ENCODE data around the gene LIPF.
"Not testable (repeated sequence)": the region's sequence is repeated elsewhere in the genome, so short reads cannot be mapped to it uniquely, and the experiment has no call there.

LIPF gene, protein sequence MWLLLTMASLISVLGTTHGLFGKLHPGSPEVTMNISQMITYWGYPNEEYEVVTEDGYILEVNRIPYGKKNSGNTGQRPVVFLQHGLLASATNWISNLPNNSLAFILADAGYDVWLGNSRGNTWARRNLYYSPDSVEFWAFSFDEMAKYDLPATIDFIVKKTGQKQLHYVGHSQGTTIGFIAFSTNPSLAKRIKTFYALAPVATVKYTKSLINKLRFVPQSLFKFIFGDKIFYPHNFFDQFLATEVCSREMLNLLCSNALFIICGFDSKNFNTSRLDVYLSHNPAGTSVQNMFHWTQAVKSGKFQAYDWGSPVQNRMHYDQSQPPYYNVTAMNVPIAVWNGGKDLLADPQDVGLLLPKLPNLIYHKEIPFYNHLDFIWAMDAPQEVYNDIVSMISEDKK

DNA sequence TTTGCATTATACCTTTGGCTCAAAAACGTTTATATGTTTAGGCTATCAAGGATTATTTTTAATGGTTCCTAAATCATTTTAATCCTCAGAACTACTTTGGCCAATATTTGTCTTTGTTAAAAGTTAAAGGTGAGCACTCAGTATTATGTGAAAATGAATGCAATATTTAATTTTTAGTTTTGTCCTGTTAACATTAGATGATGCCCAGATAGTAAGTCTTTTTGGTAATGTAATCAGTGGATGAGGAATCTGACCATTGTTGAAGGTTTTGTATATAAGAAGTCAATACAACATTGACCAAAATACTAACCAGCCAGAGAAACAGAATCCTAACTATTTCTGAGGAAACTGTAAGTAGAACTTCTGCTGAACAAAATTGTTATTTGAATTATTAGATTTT lies at the start of gene LIPF:
LIPF (plus strand) TSS at position 301 of the 400 bp plus-strand sequence. CDS start 2,856 bp downstream, outside the sequence.
- DNase-seq (ENCODE audit: low spot score): no peak

DNA sequence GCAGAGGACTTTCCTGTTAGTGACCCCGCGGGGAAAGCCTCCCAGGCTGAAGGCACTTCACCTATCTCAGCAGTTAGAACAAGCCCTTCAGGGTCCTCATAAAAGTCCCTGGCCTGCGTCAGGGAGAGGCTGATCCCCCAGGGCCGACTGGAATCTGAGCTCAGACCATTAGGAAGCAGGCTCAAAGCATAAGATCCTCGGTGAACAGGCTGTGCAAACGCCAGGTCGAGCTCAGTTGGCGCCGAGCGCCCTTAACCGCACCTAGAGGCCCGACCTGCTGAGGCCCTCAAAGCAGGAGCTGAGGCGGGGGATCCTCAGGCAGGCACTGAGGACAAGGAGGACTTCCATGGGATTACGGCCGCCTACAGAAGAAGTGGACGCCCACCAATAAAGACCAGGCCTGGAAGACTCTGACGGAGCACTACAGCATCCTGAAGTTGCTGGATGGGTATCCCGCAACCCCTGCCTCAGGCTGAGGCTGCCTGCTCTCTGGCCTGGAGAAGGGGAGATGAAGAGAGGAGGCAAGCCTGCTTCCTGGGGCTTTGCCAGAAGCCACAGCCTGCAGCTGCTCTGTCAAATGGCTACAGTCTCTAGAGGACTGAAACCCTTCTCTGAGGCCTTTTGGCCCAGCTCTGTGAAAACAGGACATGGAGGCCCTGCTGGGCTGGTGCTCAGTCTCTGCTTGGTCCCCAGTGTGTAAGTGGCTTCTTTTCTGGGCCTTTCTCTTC lies 47.8 kb upstream of the LIPF start:
- DNase-seq (ENCODE audit: low spot score): no peak

DNA sequence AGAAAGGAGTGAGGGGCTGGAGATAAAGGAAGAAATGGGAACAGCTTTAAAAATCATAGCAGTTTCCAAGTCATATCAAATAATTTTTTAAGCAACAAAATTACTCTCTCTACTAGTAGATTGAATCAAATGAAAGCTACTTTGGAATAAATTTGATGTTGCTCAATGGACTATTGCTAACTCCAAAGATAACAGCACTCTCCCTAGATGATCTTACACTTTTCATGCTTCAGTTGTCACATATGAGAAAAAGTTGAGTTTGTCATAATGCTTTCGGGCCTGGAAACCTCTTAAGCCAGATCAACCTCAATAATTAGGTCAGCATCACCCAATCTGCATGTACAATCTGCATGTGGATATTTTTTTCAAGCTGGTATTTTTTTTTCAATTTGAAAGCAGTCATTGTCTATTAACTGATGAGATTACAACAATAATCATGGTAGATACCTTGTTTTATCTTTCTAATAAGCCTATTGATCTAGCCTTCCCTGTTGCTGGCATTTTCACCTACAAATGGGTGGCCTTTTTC lies 46.4 kb upstream of the LIPF start:
- DNase-seq (ENCODE audit: low spot score): no peak

DNA sequence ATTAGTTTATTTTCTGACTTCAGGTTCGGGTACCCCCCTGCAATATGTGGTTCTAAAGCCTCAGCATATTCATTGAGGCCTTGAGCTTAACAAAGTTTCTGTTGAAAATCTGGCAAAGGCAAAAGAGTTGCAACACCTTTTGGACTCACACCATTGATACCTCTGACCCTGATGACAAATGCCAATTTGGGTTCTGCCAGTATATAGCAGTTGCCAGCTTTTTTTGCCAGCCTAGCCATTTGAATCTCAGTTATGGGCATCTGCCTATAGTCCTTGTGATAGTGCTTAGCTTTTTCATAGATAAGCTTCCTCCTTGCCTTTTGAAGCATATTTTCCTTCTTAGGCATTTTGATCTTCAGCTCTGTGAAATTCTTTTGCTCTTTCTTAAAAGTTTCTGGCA lies 45.7 kb upstream of the LIPF start:
- no peak for DNase-seq (ENCODE audit: low spot score)

DNA sequence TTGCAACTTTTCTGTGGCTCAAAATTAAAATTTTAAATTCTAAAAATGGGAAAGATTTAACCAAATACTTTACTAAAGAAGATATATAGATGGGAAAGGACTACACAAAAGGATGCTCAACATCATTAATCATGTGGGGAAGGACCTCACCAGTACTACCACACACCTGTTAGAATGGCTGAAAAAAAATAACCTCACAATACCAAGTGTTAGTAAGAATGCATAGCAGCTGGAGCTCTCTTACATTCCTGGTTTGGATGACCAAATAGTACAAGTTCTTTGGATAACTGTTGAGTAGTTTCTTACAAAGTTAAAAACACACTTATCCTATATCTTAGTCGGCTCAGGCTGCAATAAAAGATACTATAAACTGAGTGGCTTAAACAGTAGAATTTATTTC lies 43.8 kb upstream of the LIPF start:
- no peak for DNase-seq (ENCODE audit: low spot score)

DNA sequence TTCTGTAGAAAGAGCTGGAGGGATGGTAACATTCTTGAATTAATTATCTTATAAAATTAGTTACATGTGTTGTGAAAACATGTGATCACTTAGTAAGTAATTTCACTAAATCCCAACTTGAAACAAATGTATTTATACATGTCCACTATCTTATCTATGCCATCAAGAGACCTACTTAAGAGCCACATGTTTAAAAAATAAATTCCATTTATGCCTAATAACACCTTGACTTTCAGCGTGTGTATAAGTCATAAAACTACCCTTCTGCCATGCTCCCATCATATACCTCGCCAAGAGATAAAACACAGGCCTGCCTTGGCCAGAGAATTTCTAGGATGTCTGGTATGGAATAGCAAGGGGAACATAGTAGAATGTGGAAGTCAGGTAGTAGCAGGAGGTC lies 40.4 kb upstream of the LIPF start:
- no peak for DNase-seq (ENCODE audit: low spot score)

DNA sequence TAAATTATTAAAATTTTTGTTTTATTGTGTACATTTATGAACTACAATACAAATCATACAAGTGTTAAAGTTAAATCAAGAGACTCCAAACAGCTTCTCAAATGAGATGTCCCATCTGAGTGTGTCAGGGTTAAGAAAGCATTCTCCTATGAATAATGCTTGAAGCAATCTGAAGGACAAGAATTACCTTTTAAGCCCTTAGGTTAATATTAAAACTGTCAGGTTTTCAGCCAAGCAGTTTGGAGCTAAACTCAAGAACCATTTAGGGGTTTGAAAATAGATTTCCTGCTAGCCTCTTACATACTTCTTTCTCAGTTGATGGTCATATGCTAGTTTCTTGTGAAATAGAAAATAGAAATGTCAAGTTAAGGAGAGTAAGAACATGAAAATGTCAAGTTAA lies 39.4 kb upstream of the LIPF start:
- DNase-seq (ENCODE audit: low spot score): no peak

DNA sequence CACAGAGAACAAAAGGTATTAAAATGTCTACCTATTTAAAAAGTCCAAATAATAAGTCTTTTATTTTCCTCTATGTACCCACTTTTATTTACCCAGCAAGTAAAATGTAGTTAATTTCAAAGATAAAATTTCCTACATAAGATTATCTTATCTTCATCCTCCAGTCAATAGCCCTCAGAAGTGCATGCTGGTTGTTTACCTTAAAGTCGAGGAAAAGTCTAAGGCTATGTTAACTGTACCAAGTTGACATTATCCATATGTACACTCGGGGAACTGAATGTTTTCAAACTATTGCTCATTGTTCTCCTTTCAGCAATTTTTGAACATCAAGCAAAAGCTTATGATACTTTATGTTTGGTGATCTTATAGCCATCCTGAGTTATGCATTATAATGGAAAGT lies 24.1 kb upstream of the LIPF start:
- DNase-seq (ENCODE audit: low spot score): no peak

DNA sequence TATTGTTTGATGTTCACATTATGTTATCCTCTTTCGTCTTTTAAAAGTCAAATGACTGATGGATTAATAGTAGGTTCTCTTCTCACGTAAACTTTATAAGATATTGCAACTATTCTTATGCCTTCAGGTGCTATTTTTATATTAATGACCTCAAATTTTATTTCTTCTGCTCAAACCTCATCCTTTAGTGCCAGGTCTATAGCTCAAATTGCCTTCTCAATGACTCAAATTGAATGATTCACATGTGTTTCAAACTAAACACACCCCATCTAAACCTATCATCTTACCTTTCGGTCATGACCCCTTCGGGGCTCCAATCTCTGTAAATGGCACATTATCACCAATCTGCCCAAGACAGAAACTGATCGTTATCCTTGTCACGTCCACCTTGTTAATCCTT lies 22.0 kb upstream of the LIPF start:
- no peak for DNase-seq (ENCODE audit: low spot score)

DNA sequence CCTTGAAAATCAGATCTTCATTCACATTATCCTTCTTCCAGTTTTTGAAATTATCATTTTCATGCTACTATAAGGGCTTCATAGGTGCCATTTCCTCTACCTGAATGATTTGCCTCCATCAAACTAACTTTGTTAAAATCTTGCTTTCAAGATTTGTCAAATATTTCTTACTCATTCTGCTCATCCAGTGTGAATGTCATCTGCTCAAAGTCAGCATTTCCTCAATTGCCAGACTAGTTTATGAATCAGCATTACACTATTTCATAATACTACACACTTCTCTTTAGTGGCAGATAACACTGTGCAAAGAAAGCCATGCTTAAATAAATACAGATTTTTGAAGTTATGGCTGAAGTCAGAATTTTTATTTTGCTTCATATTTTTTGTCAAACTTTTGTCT lies 21.3 kb upstream of the LIPF start:
- DNase-seq (ENCODE audit: low spot score): no peak

DNA sequence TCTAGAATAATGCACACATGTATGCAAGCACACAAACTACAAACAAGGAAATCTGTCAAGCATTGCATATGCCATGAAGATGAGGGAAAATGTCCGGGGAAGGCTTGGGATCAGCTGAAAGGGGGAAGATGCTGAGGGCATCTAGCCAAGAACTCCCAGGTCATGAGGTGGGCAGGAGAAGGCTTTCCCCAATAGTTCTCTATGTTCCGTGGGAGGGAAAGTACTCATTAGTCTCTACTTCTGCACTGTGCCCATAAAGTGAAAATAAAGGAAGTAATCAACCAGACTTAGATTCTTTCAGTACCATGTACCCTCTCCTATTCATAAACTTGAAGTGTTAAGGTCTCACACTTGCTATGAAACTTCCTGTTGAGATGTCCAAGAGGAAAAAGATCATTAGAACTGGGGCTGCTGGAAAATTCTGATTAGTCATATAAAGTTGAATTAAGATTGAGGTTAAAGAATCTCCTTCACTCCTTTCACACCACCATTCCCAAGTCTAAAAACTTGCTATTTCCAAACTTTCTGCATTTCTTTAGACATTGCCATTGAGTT lies 17.1 kb upstream of the LIPF start:
- no peak for DNase-seq (ENCODE audit: low spot score)

DNA sequence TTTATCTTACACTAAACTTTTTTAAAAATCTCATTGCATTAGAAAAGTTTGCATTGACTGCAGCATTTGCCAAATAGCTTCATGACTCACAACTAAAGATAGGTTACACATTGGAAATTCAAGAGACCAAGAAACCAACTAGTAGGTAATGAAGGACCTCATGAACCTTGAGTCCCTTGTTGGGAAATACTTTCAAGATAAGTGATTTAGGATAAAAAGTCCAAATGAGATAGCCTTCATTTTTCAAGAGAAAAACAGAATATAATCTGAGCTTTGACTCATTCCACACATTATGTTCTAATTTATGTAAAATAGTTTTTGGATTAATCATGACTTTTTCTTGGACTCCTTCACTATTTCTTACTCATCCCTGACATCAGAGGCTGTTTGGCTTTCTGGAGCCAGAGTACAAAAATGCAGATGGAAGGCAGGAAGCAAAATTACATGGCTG lies 13.1 kb upstream of the LIPF start:
- DNase-seq (ENCODE audit: low spot score): no peak

DNA sequence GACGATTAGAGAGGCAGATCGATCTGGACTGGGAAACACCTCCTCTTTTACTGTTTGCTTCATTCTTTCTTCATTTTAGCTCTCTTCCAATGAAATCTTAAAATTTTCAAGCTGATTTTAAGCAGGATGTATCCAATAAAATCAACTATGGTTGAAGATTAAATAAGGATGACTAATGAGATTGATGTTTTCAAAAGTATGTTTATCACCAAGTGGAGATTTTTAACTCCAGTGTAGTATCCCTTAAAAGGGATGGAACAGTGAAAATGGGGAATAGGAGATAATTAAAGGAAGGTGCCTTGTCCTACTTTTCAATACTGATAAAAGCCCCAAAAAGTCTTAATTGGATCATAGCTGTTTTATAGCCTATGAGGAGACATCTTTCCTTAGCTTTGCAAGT lies 11.6 kb upstream of the LIPF start:
- DNase-seq (ENCODE audit: low spot score): no peak

DNA sequence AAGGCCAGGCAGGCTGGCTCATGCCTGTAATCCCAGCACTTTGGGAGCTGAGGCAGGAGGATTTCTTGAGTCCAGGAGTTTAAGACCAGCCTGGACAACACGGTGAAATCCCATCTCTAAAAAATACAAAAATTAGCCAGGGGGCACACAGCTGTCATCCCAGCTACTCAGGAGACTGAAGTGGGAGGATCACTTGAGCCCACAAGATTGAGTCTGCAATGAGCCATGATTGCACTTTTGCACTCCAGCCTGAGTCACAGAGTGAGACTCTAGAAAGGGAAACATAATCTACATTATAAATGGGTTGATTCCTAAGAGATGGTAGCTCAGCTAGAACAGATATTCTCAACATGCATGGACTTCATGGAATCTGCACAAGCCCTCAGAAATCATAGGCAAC lies 6.3 kb upstream of the LIPF start:
- no peak for DNase-seq (ENCODE audit: low spot score)

DNA sequence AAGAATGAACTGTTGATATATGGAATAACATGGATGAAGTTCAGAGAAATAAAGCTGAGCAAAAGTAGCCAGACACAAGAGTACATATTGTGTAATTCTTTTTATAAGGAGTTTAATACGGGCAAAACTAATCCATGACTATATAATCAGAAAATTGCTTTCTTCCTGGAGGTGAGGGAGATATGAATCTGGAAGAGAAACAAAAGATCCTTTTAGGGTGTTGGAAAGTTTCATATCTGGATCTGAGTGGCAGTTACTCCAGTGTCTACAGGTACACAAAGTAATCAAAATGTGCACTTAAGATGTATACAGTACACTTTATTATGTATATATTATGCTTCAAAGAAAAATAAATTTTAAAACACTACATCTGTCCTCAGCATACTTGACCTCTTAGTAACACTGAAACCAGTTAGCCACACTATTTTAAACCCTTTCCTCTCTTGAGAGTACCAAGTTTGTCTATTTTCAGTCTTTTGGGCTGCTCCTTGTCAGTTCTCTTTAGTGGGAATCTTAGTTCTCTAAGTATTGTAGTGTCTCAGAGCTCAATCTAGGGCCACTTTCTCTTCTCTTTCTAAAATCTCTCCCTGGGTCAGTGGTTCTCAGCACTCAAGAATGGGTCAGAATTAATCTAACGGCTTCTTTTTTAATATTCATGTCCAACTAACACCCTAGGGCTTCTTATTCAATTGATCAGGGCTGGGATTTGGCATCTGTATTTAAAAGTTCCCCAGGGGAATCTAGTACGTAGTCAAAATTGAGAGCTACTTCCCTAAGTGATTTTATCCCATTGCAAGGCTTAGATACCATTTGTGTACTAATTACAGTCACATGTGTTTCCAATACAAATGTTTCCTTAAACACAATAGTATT lies 4.3 kb upstream of the LIPF start:
- DNase-seq (ENCODE audit: low spot score): no peak

DNA sequence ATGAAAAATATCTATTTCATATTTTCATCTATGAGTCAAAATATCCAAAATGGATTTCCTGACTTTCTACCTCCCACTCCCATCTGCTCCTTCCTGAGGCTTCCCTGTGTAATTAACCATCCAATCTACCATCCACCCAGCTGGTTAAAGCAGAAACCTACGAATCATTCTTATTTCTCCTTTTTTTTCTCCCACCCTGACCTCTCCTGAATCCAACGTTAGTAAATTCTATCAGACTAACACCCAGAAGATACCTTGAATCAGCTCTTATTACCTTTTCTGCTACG lies 3.7 kb upstream of the LIPF start:
- no peak for DNase-seq (ENCODE audit: low spot score)

DNA sequence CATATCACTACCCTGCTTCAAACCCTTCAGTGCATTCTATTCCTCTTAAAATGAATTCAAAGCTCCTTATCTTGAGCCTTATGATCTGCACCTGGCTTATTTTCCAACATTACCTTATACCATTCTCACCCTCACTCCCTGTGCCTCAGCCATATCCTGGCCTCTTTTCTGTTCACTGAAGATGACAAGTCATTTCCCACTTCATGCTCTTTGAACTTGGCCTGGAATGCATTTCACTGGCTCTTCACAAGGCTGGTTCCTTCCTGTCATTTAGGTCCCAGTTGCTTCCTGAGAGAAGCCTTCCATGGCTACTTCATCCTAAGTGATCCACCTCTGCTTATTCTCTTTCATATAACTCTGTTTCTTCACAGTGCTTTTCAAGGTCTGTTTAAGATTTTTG lies 3.2 kb upstream of the LIPF start:
- DNase-seq (ENCODE audit: low spot score): no peak

DNA sequence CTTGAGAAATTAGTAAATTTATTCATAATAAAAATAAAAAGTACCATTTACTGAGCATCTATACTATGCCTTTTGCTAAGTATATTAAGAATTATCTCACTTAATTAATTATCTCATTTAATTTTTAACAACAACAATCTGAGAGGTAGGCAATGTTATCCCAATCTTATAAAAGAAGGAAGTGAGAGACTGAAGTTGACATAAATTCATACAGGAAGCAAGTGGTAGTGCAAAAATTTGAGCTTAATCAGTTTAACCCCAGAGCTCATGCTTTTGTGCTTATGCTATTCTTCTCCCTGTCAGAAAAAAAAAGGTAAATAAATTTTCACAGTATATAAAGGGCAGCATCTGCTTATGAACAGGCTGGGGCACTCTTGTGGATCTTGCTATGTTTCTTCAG lies 2.7 kb upstream of the LIPF start:
- no peak for DNase-seq (ENCODE audit: low spot score)

DNA sequence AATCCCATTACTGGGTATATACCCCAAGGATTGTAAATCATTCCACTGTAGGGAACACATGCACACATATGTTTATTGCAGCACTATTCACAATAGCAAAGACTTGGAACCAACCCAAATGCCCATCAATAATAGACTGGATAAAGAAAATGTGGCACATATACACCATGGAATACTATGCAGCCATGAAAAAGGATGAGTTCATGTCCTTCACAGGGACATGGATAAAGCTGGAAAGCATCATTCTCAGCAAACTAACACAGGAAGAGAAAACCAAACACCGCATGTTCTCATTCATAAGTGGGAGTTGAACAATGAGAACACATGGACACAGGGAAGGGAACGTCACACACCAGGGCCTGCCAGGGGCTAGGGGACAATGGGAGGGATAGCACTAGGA lies 1.1 kb upstream of the LIPF start:
- DNase-seq (ENCODE audit: low spot score): not testable (repeated sequence)

DNA sequence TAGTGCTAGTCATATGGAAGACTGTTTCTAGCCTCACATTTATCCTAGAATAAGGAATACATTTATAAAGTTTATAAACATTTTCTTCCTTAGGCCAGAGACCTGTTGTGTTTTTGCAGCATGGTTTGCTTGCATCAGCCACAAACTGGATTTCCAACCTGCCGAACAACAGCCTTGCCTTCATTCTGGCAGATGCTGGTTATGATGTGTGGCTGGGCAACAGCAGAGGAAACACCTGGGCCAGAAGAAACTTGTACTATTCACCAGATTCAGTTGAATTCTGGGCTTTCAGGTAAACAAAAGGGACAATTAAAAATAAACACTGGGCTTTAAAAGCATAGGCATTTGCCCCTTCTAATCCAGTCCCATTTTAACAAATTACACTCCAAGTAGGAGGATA lies 4.2 kb downstream of the LIPF start:
- no peak for DNase-seq (ENCODE audit: low spot score)

DNA sequence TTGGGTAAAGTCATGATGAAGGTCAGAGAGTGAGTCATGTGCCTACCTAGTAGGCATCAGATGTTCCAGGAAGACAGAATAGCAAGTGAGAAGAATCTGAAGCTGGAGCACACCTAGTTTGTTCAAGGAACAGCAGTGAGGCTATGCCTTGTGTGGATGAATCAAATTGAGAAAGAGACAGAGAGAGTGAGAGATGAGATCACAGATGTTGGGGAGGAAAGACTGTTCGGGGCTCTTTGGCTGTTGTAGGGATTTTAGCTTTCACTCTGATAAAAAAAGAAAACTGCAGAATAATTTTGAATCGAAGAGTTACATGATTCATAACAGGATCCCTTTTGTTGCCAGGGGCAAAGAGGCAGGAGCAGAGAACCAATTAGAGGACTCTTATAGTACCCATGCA lies 6.3 kb downstream of the LIPF start:
- no peak for DNase-seq (ENCODE audit: low spot score)

DNA sequence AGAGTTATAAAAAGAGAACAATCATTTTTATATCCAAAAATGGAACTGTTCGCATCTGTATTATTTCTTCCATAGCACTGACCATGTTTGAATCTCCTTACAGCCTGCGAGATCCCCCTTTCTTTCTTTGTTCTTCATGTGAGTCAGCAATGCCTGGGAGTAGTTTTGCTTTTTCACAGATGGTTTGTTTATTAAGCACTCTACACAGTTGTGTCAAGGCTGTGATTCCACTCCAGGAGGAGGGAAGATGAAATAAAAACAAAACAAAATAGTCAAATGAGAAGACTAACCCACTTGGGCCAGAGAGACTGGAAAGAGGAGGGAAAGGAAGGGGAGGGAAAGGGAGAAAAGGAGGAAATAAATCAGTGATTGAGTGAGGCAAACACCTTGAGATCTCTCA lies 7.8 kb downstream of the LIPF start:
- no peak for DNase-seq (ENCODE audit: low spot score)
